Progenitor cell of endocrine pancreas (in vitro differentiated cells): ENCODE results near the gene NPHP1. TPM values are rescaled to one million over a fixed set of nuclear protein-coding genes. Genes with fewer than 3 reads are reported as not detected.
"Not testable (repeated sequence)": the region's sequence is repeated elsewhere in the genome, so short reads cannot be mapped to it uniquely, and the experiment has no call there.

ENCODE experiments used
- DNase-seq: peaks from one replicate; pipeline ENCODE4 v3.0.0; 2021; ENCODE audit warnings: low spot score; ENCODE audit not compliant: unreplicated experiment
- H3K27ac Mint-ChIP-seq: 2 replicates; pipeline ENCODE4 v1.8.0; 2021; ENCODE audit warnings: mild to moderate bottlenecking, moderate library complexity, mixed read lengths
- H3K27me3 Mint-ChIP-seq: 2 replicates; pipeline ENCODE4 v1.8.0; 2021; ENCODE audit warnings: mixed read lengths
- H3K36me3 Mint-ChIP-seq: 2 replicates; pipeline ENCODE4 v1.8.0; 2022; ENCODE audit warnings: mixed read lengths; ENCODE audit not compliant: insufficient read depth
- H3K4me1 Mint-ChIP-seq: 2 replicates; pipeline ENCODE4 v1.8.0; 2021; ENCODE audit warnings: low read depth, mixed read lengths
- H3K4me3 Mint-ChIP-seq: 2 replicates; pipeline ENCODE4 v1.8.0; 2021; ENCODE audit warnings: low read depth, mild to moderate bottlenecking, moderate library complexity, mixed read lengths
- H3K9me3 Mint-ChIP-seq: 2 replicates; pipeline ENCODE4 v1.8.0; 2021; ENCODE audit warnings: low read depth, mixed read lengths
- CTCF ChIP-seq: fragments of 200-600 bp; sonication (generic); IDR thresholded peaks from one replicate; pipeline ENCODE4 v1.5.0; 2021; ENCODE audit warnings: antibody characterized with exemption, mild to moderate bottlenecking; ENCODE audit not compliant: unreplicated experiment
- total RNA-seq: library from RNA; stranded (reverse); gene quantifications from 2 replicates; pipeline ENCODE4 v1.2.1, GENCODE V29; 2021

The NPHP1 gene
- total RNA-seq, 1 donor from 2014 or later, result 13.5 TPM

GRCh38 chr2:110097506-110098220 is 107.2 kb downstream of the NPHP1 start:
- Mint-ChIP-seq H3K4me3 (no peak overlapping the region), H3K36me3 (no peaks in the 10 kb centered on the region), H3K27ac (no peak overlapping the region), H3K27me3 (peaks cover 3% of the 10 kb centered on the region), H3K4me1 (peaks cover 5% of the 10 kb centered on the region), H3K9me3 (no peaks in the 10 kb centered on the region)
- DNase-seq, result no peak
- TF ChIP-seq CTCF, result no peak

- TF ChIP-seq CTCF, result no peak
- no peak for DNase-seq
- Mint-ChIP-seq H3K4me1 (no peaks in the 10 kb centered on the region), H3K4me3 (no peak overlapping the region), H3K27me3 (peaks cover 3% of the 10 kb centered on the region), H3K9me3 (no peaks in the 10 kb centered on the region), H3K36me3 (no peaks in the 10 kb centered on the region), H3K27ac (no peak overlapping the region)
Measured at GRCh38 chr2:110095994-110096633, 108.7 kb downstream of the NPHP1 start.

- not testable (repeated sequence) for H3K27me3 Mint-ChIP-seq, DNase-seq, H3K4me3 Mint-ChIP-seq, H3K9me3 Mint-ChIP-seq, H3K27ac Mint-ChIP-seq, H3K36me3 Mint-ChIP-seq, H3K4me1 Mint-ChIP-seq
Measured at GRCh38 chr2:110094884-110095534, 109.8 kb downstream of the NPHP1 start.

GRCh38 chr2:110093924-110094323 is 110.9 kb downstream of the NPHP1 start:
- H3K27me3 Mint-ChIP-seq, DNase-seq, H3K9me3 Mint-ChIP-seq, H3K36me3 Mint-ChIP-seq, H3K4me3 Mint-ChIP-seq, H3K27ac Mint-ChIP-seq, H3K4me1 Mint-ChIP-seq: not testable (repeated sequence)

- H3K36me3 Mint-ChIP-seq, DNase-seq, H3K4me1 Mint-ChIP-seq, H3K4me3 Mint-ChIP-seq, H3K27me3 Mint-ChIP-seq, H3K9me3 Mint-ChIP-seq, H3K27ac Mint-ChIP-seq: not testable (repeated sequence)
Measured at GRCh38 chr2:110090164-110090563, 114.6 kb downstream of the NPHP1 start.

GRCh38 chr2:110083757-110084156 is 121.1 kb downstream of the NPHP1 start:
- H3K27ac Mint-ChIP-seq, H3K36me3 Mint-ChIP-seq, H3K27me3 Mint-ChIP-seq, H3K4me1 Mint-ChIP-seq, H3K9me3 Mint-ChIP-seq, H3K4me3 Mint-ChIP-seq, DNase-seq: not testable (repeated sequence)

- not testable (repeated sequence) for H3K4me1 Mint-ChIP-seq, H3K27me3 Mint-ChIP-seq, H3K9me3 Mint-ChIP-seq, H3K36me3 Mint-ChIP-seq, DNase-seq, H3K4me3 Mint-ChIP-seq, H3K27ac Mint-ChIP-seq
Measured at GRCh38 chr2:110083162-110083561, 121.7 kb downstream of the NPHP1 start.

GRCh38 chr2:110078104-110078503 is 126.7 kb downstream of the NPHP1 start:
- DNase-seq, H3K9me3 Mint-ChIP-seq, H3K27me3 Mint-ChIP-seq, H3K36me3 Mint-ChIP-seq, H3K27ac Mint-ChIP-seq, H3K4me1 Mint-ChIP-seq, H3K4me3 Mint-ChIP-seq: not testable (repeated sequence)

GRCh38 chr2:110075896-110076295 is 128.9 kb downstream of the NPHP1 start:
- H3K9me3 Mint-ChIP-seq, H3K27ac Mint-ChIP-seq, DNase-seq, H3K4me3 Mint-ChIP-seq, H3K27me3 Mint-ChIP-seq, H3K4me1 Mint-ChIP-seq, H3K36me3 Mint-ChIP-seq: not testable (repeated sequence)
